GM18498 (cell line): ENCODE results near the gene SOX9.
A peak's percentile ranks its signal among the peaks of the same experiment; 100 is the strongest.

Experiments used
- ATAC-seq: cut with Tn5 transposase; IDR thresholded peaks from one replicate; pipeline ENCODE4 v1.9.1; 2021; ENCODE audit warnings: mild to moderate bottlenecking, moderate library complexity; ENCODE audit not compliant: unreplicated experiment

SOX9 gene

DNA sequence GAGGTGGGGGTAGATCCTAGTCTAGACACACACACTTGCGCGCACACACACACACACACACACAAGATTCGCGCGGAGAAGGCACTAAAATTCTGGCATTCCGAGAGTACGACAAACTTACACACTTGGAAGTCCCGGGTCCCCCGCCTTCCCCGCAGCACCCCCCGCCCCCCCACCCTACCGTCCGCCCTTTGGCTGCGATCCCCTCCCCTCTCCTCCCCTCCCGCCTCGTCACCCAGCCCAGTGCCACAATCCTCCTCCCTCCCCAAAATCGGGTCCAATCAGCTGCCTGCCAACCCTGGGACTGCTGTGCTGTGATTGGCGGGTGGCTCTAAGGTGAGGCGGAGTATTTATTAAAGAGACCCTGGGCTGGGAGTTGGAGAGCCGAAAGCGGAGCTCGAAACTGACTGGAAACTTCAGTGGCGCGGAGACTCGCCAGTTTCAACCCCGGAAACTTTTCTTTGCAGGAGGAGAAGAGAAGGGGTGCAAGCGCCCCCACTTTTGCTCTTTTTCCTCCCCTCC is at the start of gene SOX9:
TSS of gene SOX9 (plus strand) at position 379 of the 522 bp plus-strand sequence. CDS start 372 bp downstream, outside the sequence.
- peak; percentile 78 for ATAC-seq

DNA sequence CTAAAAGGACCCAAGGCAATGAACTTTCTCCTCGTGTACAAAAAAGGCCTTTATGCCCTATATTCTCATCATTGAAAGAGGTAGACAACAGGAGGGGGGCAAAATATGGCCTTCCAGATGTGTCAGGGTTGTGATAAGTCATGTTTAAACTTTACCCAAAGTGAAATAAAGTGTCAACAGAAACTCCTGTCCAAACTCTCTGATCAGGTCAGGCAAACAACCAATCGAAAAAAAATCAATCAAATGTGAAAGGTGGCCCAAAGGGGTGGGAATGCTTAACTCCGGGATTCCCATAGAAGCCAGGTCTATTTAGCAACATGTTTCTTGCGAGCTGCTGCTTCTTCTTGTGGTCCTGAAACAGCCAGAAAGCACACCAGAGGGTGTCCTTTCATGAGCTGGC is 49.5 kb upstream of the SOX9 start:
- ATAC-seq, result no peak

DNA sequence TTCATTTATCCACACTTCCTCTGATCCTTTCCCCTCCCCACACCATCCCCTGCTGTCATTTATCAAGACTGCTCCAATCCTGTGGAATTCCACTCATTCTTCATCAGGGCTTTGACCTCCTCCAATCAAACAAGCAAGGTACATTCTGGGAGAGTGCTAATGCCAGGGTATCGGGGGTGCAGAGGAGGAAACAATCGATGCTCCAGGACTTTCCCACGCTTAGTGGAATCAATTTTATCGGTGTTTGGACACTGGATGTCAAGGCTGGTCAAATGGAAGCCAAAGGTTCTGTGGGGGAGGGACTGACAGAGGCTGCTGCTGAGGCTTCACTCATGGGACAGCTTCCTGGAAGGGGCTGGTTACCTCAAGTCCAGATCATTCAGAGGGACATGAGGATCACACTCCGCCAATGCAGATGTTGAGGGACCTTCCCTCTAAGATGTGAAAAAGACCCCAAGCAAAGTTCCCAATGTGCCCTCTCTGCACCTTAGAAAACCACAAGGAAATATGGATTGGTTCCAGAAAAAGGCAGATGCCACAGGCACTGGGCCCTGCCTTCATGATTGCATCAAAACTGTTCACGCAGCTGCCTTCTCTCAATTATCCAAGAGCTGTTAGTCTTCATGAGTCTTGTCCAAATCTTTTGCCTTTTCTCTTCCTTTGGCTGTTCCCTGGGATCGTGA is 44.7 kb upstream of the SOX9 start:
- no peak for ATAC-seq

DNA sequence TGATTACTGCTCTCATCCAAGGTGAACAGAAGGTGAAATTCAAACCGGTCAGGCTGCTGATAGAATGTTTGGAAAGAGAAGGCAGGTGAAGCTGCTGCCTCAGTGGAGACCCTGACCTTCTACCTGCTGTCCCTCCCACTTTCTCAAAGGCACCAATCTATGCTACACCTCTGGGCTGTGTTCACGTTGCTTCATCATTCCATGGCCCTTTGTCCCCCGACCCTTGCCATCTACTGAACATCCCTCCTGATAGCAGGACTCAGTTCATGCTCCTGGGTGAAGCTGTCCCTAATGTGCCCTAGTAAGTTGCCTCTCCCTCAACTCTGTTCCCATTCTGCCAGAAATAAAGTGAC is 44.2 kb upstream of the SOX9 start:
- no peak for ATAC-seq

DNA sequence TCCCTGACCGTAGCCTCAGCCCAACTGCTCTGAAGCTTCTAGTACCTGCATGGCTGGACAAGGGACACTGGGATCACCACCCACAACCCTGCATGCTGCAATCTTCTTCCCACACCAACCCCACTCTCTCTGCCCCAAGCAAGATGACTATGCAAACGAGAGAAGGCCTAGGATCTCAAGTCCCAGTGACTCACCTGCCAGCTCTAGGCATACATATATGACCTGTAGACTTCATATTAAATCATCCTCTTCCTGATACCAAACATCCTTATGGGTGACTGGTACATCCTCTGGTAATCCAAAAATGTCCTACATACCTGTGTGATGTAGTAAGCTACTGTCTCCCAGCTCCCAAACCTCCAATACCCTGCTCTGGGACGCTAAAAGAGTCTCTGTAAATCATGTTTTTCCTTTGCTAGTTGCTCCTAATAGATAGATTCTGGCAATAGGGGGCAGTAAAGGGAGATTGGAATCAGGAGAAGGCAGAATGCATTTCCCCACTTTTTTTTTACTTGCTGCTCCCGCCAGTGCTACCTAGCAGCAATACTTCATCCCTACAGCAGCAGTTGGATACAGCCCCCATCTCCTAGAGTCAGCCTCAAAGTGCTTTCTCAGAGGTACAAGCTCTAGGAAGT is 43.4 kb upstream of the SOX9 start:
- ATAC-seq, result no peak

DNA sequence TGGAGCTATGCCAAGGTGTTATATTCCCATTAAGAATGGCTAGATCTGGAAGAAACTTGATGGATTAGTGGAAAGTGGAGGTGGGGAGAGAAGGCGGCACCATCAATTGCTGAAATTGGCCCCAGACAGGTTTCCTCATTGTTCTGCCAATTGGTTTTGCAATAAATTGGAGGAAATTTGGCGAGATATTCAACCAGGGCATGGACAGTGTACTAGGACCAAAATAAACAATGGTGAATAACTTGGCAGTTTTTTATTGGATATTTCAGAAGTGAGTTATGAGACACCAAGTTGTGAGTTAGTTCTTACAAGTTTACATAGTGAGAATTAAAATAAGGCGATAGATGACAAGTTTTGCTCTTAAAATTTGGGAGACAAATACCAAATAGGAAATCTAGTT is 41.1 kb upstream of the SOX9 start:
- no peak for ATAC-seq

DNA sequence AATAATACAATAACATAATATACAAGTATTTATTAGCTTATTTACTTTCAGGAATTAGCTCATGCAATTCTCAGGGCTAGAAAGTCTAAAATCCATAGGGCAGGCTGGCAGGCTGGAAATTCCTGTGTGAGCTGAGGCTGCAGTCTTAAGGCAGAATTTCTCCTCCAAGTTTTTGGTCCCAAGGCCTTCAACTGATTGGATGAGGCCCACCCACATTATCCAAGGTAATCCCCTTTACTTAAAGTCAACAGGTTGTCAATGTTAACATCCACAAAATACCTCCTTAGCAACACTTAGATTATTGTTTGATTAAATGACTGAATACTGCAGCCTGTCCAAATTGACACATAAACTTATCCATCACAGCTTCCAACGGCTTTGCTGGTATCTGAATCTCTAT is 32.9 kb upstream of the SOX9 start:
- no peak for ATAC-seq

DNA sequence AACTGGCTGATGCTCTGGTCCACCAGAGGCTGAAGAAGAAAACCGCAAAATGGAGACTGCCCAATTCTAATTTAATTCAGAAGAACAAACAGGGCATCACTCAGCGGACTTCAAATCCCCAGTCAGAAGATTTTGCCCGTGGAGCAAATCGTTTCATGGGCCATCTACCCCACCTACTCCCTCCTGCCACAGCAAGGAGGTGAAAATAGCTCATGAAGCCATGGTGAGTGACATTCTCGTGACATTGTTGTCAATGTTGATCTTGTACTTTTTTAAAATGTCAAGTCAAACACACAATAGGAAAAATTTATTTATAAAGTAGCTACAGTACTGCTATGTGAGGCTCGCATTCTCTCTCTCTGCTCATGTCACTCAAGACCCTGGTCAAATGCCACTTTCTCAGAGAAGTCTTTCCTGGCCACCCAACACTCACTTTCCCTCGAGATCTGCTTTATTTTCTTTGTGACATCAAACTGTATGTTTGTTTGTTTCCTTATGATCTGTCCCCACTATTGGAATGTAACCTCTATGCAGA is 31.3 kb upstream of the SOX9 start:
- ATAC-seq, result no peak

DNA sequence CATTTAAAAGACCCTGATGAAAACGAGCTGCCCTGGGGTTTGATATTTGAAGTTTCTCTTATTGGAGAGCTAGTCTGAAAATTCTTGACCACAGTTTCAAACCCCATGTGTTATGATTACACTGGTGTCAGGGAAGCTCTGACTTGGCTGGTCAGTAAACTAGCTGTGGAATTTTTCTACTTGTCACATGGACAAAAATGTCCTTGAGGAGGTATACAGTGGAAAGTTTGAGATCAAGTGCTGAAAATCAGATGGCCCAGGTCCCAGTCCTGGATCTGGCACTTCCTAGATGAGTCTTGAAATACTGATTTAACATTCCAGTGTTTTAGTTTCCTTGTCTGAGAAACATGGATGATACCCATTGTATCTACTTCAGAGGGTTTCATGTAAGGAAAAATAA is 30.7 kb upstream of the SOX9 start:
- no peak for ATAC-seq

DNA sequence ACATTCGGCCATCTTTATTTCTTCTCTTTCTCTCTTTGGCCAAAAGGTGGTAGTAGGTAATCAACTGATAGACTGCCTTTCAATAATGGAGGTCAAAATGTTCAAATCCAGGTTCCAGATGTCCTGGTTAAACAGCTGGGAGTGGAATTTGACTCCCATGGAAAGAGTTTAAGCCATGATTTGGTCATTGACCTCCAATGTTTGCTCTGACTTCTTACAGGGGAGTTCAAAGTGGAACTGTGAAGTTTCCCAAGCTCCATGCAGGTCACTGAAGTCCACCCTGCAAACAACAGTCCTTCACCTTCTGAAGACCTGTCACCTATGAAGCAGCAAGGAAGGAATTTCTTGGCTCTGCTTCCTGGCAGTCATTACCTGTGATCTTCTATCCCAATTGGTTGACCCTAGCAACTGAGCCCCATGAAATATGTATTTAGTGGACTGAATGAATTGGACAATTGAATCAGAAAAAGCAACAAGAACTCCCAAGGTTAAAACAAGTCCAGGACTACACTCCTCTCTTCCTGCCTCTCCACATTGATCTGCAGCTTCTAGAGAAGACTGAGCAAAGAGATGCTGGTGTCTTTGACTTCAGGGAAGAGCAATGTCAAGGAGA is 28.0 kb upstream of the SOX9 start:
- no peak for ATAC-seq

DNA sequence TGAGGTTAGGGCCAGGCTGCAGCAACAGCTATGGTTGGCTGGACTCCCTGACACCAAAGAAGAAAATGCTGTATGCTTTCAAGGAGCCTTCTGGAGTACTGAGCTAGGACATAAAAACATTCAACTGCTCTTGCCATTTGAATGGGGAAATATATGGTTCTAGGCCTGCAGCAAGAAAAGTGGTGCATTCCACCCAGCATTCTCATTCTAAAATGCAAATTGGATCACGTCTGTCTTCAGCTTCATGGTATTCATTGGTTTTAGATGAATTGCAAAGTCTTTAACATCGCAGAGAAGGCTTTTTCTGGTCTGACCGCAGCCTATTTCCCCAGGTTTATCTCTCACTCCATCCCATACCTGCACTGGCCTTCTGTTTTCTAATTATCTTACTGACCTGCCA is 27.1 kb upstream of the SOX9 start:
- ATAC-seq, result no peak

DNA sequence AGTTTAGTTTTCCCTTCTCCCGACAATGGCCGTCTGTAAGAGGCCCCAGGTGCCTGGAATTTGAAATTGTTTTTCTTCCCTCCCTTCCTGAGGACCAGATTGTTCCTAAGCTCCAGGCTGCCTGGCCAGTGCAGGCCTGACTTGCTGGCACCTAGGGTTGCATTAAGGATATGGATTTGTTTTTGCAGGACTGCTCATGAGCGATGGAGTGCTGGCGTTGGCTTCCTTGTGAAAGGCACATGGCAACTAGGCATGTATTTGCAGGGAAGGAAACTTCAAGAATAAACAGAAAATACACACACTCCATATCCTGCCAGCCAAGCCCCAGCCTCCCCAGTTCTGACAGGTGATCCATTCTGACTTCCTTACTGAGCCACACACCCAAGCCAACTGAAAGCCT is 25.5 kb upstream of the SOX9 start:
- ATAC-seq, result no peak

DNA sequence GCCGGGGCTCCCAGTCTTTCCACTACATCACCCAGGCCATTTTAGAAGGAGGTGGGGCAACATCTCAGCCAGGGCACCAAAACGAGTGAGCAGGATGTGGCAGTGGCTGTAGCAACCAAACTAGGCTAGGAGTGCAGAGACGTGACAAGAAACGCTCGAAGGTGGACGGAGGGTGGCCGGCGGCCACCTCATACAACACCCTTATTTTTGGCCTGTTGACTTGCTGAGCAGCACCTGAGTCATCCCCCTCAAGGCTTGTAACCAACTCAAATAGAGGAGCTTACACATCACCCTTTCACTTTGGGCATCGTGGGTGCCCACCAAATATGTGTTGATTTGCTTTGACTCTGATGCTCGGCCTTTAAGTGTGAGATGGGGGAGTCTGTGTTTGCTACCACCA is 23.7 kb upstream of the SOX9 start:
- ATAC-seq, result no peak

DNA sequence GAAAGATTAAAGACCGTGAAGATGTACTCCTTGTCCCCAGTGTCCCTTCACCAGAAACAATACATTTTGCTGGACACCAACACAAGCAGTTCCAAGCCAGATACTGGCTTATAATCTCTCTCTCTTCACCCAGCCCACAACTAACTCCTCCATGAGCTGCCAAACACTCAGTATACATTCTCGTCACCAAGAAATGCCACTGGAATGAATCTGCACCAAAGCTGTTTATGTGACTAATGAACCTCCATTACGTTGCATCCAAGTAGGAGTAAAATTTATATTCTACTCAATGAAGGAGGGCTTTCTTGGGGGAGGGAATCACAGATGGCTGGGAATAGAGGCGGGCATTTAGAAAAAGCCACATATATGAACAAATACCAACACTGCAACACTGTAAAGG is 20.9 kb upstream of the SOX9 start:
- no peak for ATAC-seq

DNA sequence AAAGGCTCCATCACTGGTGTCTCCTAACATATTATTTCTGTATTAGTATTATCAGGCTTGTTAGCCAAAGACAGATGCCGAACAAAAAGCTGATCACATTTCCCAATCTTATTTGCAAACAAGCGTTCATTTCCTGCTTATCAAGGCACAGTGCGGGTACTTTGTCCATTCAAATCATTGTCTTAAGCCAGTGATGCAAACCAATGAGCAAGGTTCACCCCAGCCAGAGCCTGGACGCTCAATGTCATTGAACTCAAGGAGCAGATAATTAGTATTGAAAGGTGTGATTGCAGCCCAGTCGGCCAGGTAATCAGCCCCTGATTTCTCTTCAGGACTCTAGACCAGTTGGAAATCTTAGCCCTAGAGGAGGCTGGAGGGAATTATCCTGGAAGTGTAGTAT is 20.4 kb upstream of the SOX9 start:
- ATAC-seq, result no peak

DNA sequence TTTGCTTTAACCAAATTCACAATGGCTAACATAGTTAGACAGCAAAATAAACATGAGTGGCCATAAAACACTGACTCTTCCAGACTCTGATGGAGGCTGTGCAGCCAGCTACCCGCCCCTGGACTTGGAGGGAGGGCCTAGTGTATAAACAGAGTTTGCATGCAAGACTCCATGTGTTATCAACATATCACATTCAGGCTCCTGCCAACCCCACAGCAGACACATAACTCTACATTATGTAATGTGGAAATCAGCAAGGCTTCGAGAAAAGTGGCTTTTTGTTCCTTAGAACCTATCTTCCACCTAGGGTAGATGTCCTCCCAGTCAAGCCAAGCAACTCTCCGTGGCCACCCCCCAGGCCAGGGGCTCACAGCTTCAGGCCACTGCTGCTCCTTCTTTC is 19.3 kb upstream of the SOX9 start:
- no peak for ATAC-seq

DNA sequence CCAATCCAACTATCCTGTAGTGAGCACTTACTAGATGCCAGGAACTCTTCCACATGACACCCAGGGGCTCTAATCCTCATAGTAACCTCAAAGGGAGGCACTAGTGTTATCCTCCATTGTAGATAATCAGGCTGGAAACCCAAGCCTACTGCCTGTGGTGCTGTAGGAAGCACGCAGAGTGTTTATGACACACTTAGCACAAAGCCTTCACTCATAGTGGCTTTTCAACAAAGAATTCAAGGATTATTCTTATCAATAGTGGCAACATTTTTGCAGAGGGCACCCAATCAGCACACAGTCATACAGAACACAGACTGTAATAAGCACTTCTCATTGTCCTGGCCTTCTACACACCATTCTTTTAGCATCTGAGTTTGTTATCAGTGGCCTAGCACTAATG is 18.5 kb upstream of the SOX9 start:
- ATAC-seq, result no peak

DNA sequence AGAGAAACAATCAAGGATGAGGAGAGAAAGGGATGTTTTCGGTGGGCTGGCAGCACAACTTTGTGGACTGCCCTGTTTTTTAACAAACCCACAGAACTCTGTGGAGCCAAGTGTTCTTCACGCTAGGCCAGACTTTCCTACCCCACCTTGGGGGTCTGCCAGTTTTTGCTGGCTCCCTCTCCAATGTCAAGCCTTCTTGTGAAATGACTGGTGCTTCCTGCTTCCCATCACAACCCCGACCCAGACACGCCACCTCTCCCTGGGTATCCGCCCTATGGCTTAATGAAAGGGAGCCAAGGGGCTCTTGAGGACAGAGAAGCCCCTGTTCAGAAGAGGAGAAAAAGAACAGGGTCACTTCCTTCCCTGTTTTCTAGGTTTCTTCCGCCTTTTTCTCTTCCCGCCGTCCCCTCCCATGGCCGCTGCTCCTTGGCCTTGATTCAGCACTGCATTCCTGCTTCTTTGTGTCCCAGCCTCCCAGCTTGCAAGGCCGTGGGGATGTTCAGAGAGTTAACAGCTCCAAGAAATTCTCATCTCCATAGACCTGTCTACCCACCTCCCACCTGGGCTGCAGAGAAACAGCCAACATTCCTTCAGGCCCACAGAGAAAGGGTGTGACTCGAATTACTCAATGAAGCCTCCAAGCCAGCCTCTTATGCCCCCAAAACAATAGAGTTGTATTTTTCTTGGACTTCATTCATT is 16.5 kb upstream of the SOX9 start:
- no peak for ATAC-seq

DNA sequence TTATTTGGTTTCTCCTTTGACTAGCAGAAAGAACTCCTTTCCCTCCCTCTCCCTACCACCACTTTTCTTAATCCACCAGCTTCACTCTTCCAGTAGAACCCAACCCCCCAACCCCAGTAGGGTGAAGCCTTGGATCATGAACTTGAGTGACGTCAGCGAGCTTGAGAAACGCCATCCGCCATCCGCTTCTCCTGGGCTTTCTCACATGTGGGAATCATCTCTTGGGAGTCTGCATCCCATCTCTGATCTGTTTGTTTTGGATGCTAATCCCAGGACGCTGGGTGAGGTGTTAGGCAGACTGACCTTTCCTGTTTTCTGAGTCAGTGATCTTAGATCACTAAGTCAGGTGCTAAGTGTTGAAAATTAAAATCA is 16.0 kb upstream of the SOX9 start:
- no peak for ATAC-seq

DNA sequence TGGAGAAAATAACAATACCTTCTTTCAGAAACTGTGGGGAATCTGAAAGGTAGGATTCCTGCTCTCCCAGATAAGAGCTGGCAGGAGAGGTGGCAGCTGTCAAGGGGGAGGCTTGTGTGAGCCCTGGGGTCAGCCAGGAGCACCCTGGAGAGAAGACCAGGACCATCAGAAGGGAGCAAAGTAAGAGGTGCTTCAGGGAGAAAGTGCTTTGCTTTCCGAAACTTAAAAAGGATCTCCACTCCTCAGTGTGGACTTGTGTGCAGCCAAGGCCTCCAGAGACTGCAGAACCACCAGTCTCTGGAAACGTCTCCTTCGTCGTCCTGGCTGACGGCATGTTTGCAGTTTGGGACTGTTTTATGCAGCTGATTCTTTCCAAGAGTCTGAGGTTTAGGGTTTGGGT is 13.7 kb upstream of the SOX9 start:
- no peak for ATAC-seq

DNA sequence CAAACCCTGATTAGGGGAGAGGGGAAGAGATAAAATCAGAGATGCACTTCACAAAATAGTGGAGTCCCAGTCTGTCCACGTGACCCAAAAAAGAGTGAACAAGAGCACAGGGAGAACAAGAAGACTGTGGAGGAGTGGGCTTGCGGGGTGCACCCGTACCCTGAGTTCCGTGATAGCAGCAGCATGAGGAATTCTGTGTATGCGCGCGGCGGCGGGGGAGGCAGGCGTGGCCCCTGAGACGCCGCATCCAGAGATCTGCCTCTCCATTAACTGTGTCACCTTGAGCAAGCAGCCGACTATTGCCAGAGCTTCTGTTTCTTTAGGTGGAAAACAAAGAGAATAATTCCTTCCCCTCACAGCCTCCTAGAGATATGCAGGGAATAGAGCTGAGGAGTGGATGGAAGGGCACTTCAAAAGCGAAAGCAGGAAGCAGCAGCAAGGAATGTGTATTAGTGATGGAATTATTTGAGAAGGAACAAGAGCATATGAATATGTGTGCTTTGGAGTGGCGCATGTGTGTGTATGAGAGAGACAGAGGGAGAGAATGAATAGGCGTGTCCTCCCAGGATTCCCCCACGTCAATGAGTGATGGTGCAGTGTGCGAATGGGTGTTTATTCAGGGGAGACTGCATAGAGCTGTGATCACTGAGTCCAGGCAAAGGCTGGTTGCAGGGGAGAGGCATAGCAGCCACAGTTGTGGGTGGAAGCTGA is 10.4 kb upstream of the SOX9 start:
- ATAC-seq, result no peak
